Lung (tissue), 12 donors: ENCODE measurements around the gene MARCHF9. TPM values are rescaled to one million over a fixed set of nuclear protein-coding genes. Genes with fewer than 3 reads are reported as not detected.

Experiments used
- ATAC-seq: fragments of 200-7000 bp; cut with Tn5 transposase; one replicate; pipeline ENCODE4 v1.9.1; 2020; ENCODE audit warnings: moderate number of reproducible peaks; ENCODE audit not compliant: insufficient read depth, low FRiP score
- DNase-seq, 3 donors: peaks; one replicate each; pipeline ENCODE4 v3.0.0-alpha.2; 2013 to 2017
- H3K27ac ChIP-seq, 2 donors: one replicate each; pipeline ENCODE4 v1.5.1; 2013; ENCODE audit warnings: mild to moderate bottlenecking in 2 of 2, moderate library complexity in 2 of 2, control low read depth in 1 of 2, inconsistent platforms in 1 of 2, low read depth in 1 of 2, low read length in 1 of 2
- H3K27me3 ChIP-seq, 3 donors: one replicate each; pipeline ENCODE4 v1.5.1; 2013; ENCODE audit warnings: low read length in 2 of 3; ENCODE audit not compliant: control insufficient read depth in 3 of 3, insufficient read depth in 3 of 3
- H3K36me3 ChIP-seq, 4 donors: one replicate each; pipeline ENCODE4 v1.5.1; 2013; ENCODE audit warnings: low read length in 4 of 4, mild to moderate bottlenecking in 1 of 4, moderate library complexity in 1 of 4; ENCODE audit not compliant: control insufficient read depth in 4 of 4, insufficient read depth in 4 of 4
- H3K4me1 ChIP-seq, 5 donors: one replicate each; pipeline ENCODE4 v1.5.1; 2013; ENCODE audit warnings: low read length in 5 of 5, mild to moderate bottlenecking in 2 of 5, moderate library complexity in 1 of 5; ENCODE audit not compliant: control insufficient read depth in 5 of 5, insufficient read depth in 5 of 5
- H3K4me3 ChIP-seq: one replicate; pipeline ENCODE4 v1.5.1; 2013; ENCODE audit warnings: mild to moderate bottlenecking, control low read depth, moderate library complexity
- H3K9ac ChIP-seq, 2 donors: one replicate each; pipeline ENCODE4 v1.5.1; 2013; ENCODE audit warnings: low read length in 2 of 2, control low read depth in 1 of 2; ENCODE audit not compliant: insufficient read depth in 1 of 2
- H3K9me3 ChIP-seq, 4 donors: one replicate each; pipeline ENCODE4 v1.5.1; 2013; ENCODE audit warnings: low read length in 3 of 4, mild to moderate bottlenecking in 1 of 4, moderate library complexity in 1 of 4; ENCODE audit not compliant: control insufficient read depth in 4 of 4, insufficient read depth in 3 of 4
- WGBS, 2 donors: extraction: QIAGEN DNeasy Blood & Tissue Kit; methylation state at CpG; one replicate each; pipeline ENCODE4 v1.1.7; 2013; 5-methylcytosine and 5-hydroxymethylcytosine counted together
- polyA plus RNA-seq, 2 donors: library from polyadenylated mRNA; stranded (reverse); fragments of 200-250 nt; gene quantifications; one replicate each; pipeline ENCODE4 v1.2.1, GENCODE V29; 2013
- total RNA-seq, 2 donors: library from RNA; depleted of rRNA in 1 of 2; stranded (reverse); fragments of >200 nt in 1 of 2; gene quantifications; one replicate each; pipeline ENCODE4 v1.2.1, GENCODE V29; 2014 to 2021
- TF ChIP-seq, protein P1 (sequence below): IDR thresholded peaks from 2 replicates; pipeline ENCODE4 v1.5.1; 2012; ENCODE audit warnings: mild to moderate bottlenecking; ENCODE audit errors: control extremely low read depth, extremely low read depth
- donor health status: control.
- donor health status: control.
- donor health status: Bipolar disorder and iron deficiency.
- donor health status: healthy.
- donor health status: DM: yes; HTN: yes; CAD: no.

Gene MARCHF9
- total and polyA plus RNA-seq, 4 donors: 12.1 to 31.1 (median 18.5) TPM

DNA sequence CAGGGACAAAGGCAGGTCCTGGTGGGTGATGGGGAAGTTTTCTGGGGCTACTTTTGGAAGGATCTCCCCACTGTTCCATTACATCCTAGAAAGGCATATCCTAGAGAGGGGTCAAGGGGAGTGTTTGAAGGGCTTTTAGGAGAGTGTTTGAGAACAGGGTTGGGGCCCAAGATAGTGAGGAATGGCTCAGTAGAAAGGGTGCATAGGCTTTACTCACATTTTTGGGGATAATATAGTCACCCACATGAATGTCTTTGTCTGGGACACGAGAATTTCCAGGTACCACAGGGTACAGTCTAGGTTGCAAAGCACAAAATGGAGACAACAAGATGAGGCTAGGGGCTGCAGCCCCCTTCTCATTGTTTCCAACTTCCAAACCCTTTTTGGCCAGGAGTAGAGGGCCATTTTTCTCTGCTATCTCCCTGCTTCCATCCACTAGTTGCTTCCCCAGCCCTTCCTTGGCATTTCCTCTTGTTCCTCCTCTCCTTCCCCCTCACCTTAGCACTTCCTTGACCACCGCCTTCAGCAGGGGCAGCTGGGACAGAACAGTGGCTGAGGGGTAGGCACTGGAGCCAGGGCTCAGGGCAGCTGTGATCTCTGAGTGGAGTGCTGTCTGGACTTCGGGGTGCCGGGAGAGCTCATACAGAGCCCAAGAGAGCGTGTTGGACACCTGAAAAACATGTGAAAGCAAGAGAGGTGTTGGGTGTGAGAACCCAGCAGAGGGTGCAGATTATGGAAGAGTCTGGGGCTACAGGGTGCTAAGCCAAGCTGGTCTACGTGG, 9.2 kb downstream of the MARCHF9 start:
- H3K36me3 ChIP-seq: peaks cover 0 to 4% (median 2%) of the 10 kb centered on the region in 4 donors
- no peak overlapping the region for H3K27ac ChIP-seq
- no peak overlapping the region for H3K4me3 ChIP-seq
- peaks cover 0 to 24% (median 8%) of the 10 kb centered on the region in 5 donors for H3K4me1 ChIP-seq
- no peak for ATAC-seq
- no peak overlapping the region for H3K9ac ChIP-seq
- 75 to 76% methylated on average over 6 of the region's 6 CpGs for whole genome bisulfite sequencing, 2 donors
- DNase-seq: no peak
- H3K9me3 ChIP-seq: no peaks in the 10 kb centered on the region
- TF ChIP-seq, protein P1, sequence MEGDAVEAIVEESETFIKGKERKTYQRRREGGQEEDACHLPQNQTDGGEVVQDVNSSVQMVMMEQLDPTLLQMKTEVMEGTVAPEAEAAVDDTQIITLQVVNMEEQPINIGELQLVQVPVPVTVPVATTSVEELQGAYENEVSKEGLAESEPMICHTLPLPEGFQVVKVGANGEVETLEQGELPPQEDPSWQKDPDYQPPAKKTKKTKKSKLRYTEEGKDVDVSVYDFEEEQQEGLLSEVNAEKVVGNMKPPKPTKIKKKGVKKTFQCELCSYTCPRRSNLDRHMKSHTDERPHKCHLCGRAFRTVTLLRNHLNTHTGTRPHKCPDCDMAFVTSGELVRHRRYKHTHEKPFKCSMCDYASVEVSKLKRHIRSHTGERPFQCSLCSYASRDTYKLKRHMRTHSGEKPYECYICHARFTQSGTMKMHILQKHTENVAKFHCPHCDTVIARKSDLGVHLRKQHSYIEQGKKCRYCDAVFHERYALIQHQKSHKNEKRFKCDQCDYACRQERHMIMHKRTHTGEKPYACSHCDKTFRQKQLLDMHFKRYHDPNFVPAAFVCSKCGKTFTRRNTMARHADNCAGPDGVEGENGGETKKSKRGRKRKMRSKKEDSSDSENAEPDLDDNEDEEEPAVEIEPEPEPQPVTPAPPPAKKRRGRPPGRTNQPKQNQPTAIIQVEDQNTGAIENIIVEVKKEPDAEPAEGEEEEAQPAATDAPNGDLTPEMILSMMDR: no peak
- peaks cover 0 to 48% (median 47%) of the 10 kb centered on the region in 3 donors for H3K27me3 ChIP-seq

GRCh38 chr12:57764662-57765002, 9.7 kb downstream of the MARCHF9 start:
- H3K9me3 ChIP-seq: no peaks in the 10 kb centered on the region
- peaks cover 0 to 24% (median 8%) of the 10 kb centered on the region in 5 donors for H3K4me1 ChIP-seq
- 15% methylated on average over 17 of the region's 17 CpGs for WGBS, 2 donors
- peaks cover 0 to 7% (median 5%) of the 10 kb centered on the region in 4 donors for H3K36me3 ChIP-seq
- no peak overlapping the region for H3K9ac ChIP-seq
- no peak overlapping the region for H3K27ac ChIP-seq
- H3K4me3 ChIP-seq: peak overlapping the region; percentile 4
- ATAC-seq: no peak
- H3K27me3 ChIP-seq: peaks cover 0 to 48% (median 47%) of the 10 kb centered on the region in 3 donors
- DNase-seq: no peak
- TF ChIP-seq, protein P1: no peak

- Histone ChIP-seq H3K27ac (no peak overlapping the region), H3K27me3 (peaks cover 0 to 48% (median 47%) of the 10 kb centered on the region in 3 donors), H3K4me1 (peaks cover 0 to 24% (median 8%) of the 10 kb centered on the region in 5 donors), H3K9me3 (no peaks in the 10 kb centered on the region), H3K4me3 (peak overlapping the region; percentile 4), H3K36me3 (peaks cover 0 to 10% (median 5%) of the 10 kb centered on the region in 4 donors), H3K9ac (no peak overlapping the region)
- 1% methylated on average over 54 to 60 of the region's 60 CpGs for WGBS, 2 donors
- peak; percentile 32 for ATAC-seq
- peak in 1 of 3 donors; percentile 45 for DNase-seq
- TF ChIP-seq, protein P1: no peak
Measured at GRCh38 chr12:57765003-57765697, 10.2 kb downstream of the MARCHF9 start.
